GM19372 (cell line): ENCODE data around the gene ORM2.
A peak's percentile ranks its signal among the peaks of the same experiment; 100 is the strongest.

Experiments
- ATAC-seq: cut with Tn5 transposase; IDR thresholded peaks from one replicate; pipeline ENCODE4 v1.9.1; 2021; ENCODE audit warnings: mild to moderate bottlenecking, low read depth, moderate library complexity; ENCODE audit not compliant: unreplicated experiment

The ORM2 gene

DNA sequence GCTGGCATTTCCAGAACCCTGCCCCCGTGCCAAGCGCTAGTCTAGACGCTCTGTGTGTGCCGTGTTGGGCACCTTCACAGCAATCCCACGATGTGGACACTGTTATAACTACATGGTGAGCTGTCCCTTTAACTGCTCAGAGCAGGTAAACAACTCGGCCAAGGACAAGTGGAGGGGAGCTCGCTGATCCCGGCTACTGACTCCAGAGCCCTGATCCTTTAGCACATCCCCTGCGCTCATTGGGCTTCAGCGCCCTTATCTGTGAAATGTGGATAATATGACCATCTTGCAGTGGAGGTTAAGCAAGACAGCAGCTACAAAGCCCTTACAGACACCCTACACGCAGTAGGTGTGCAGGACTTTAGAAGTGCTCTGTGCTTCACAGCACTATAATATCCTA lies 16.5 kb downstream of the ORM2 start:
- no peak for ATAC-seq

DNA sequence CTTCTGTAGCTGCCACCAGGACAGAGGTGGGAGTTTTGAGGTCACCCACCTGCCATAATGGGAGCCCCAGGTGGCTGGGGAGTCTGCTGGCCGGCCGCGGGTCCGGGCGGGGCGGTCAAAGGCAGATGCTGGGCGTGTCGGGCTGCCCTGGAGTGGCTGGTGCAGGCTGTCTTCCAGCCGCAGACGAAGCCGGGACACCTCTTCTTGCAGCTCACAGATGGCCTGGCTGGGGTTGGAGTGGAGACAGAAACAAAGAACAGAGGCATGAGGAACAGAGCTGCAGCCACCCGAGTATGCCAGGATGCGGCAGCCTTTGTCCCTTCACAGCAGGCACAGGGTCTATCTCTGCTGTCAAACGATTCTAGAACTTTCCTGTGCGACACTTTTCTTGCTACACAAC lies 18.0 kb downstream of the ORM2 start:
- no peak for ATAC-seq

DNA sequence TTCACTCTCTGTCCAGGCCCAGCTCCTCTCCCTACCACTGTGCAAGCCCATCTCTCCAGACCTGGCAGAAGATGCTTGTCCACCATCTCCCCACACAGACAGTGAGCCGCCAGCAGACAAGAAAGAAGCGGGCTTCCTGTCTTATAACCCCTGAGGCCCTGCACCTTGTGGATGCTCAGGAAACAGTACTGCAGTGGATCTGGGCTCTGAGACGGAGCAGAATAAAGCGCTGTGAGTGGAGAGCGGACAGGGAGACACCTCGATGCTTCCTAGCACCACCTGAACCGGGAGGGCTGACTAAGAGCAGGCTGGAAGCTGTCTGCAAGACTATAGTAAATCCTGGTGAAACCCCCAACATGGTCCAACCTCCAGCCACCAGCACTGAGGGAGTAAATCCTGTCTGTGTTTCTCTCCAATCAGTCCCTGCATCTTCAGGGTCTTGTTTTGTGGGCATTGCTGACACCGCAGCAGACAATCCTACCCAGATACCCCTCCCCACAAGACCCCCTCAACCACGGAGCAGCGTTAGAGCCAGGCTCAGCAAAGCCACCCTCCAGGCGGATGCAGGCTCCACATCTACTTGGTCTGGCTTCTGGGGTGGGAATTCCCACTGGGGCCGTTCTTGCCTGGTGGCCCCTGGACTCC lies 18.7 kb downstream of the ORM2 start:
- ATAC-seq = no peak

DNA sequence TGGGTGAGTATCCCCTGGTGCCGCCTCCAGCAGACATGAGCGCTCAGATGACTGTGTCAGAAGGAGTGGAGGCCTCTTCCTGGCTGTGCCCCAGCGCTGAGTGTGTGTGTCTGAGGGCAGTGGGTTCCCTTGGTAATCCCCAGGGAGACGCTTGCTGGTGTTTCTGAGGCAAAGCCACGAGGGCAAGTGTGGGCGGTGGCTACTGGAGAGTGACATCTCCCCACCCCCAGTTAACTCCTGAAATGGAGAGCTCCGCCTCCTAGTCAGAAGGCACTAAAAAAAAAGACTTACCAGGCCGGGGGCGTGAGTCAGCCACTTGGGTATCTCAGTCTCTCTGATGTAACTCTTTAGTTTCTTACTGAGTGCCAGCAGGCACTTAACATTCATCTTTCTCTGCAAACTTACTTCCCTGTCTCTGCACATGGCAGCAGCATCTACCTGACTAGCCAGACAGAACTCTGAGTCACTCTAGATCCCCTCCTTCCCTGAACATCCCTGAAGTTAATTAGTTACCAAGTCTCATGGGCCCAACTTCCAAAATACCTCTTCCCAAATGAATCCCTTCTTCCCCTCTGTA lies 19.3 kb downstream of the ORM2 start:
- ATAC-seq = peak; percentile 82

DNA sequence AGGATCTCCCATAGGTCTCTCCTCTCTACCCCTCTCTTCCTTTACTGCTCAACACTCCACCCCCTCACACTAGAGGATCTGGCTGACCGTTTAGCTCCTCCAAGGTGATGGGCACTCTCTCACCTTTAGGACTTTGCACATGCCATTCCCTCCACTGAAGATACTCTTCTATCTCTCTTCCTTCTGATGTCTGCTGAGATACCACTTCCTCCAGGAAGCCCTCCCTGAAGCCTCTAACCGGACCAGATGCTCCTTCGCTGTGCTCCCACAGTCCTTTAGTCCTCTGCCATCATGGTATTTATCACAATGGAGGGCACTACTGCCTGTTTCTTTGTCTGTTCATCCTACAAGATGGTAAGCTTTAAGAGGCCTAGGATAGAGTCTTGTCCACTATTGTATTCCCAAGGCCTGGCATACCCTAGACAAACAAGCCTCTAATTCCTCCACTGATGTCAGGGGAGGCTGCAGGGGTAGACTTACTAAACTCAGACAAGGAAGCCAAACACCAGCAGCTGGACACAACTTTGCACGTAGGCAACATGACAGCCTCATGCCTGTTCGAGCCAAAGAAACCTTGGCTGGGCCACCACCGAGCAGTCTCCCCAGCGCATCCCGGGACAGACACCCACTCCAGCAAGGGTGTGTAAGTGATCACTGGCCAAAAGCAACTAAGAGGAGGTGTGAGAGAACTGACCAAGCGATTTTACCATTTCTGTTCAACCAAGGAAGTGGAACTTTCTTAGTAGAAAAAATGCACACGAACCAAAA lies 20.2 kb downstream of the ORM2 start:
- no peak for ATAC-seq

DNA sequence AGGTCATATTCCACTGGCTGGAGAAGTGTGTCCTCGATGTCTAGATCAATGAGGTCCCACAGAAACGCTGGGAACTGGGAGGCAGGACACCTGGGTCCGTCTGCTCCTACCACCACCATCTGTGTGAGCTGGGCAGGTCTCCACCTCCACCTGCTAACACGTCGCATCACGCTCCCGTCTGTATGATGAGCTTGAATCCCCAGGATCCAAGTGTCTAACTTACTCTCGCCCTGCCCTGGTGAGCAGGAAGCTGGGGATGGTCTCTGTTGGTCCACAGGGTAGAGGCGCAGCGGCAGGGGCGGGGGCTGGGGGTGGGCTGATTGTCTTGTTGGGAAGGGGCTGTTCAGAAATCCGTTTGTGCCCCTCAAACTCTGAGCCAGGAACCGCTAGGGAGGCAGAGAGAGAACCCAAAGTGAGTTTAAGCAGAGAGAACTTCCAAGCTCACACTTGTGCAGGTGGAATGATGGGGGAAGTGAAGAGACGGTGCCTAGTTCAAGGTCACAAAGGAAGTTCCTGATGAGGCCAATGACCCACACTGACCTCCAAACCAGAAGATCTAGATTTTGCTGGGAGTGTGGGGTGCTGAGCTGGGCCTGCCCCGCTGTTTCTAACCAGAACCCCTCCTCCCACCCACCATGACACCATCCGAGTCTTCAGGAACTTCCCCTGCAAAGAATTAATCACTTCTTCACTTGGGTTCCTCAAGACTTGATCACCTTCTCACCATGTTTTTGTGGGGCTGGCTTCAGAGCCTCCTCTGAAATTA lies 21.1 kb downstream of the ORM2 start:
- ATAC-seq = no peak

DNA sequence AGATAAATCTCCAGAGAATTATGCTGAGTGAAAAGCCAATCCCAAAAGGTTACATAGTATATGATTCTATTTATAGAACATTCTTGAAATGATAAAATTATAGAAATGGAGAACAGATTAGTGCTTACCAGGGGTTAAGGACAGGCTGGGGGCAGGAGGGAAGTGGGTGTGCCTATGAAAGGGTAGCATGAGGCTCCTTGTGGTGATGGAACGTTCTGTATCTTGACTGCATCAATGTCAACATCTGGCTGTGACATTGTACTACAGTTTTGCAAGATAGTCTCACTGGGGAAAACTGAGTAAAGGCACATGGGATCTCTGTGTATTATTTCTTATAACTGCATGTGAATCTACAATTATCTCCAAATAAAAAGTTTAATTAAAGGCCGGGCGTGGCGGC lies 22.3 kb downstream of the ORM2 start:
- no peak for ATAC-seq

DNA sequence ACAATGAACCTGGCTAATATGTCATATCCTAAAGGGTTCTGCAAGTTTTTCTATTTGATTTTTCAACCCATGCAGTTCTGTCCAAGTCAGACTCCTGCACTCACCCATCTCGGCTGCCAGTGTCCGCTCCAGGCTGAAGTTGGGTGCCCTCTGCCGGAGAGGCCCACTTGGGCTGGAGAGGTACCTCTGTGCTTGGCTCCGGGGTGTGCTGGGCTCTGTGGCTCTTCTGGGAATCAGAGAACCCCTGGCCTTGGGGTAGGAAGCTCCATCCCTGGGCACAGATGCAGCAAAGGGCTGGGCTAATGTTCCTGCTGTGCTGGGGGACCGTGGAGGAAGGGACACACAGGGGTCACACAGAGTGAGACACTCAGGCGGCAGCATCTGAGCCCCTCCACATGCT lies 26.2 kb downstream of the ORM2 start:
- no peak for ATAC-seq

DNA sequence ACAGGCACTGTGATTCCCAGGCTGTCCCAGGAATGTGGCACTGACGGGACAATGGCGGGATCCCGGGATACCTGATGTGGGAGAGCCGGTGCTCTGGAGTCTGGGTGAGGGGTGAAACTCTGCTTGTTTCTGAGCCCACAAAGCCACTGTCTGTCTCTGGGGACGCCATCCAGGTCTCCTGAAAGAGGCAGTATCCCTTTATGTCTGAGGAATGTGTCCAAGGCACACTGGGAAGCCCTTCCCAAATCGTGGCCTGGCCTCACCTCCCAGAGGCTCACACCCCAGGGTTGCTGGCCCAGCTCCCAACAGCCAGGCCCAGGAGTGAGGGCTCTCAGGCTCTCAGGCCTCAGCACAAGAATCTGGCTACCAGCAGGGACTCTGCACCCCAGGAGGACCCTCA lies 27.1 kb downstream of the ORM2 start:
- no peak for ATAC-seq

DNA sequence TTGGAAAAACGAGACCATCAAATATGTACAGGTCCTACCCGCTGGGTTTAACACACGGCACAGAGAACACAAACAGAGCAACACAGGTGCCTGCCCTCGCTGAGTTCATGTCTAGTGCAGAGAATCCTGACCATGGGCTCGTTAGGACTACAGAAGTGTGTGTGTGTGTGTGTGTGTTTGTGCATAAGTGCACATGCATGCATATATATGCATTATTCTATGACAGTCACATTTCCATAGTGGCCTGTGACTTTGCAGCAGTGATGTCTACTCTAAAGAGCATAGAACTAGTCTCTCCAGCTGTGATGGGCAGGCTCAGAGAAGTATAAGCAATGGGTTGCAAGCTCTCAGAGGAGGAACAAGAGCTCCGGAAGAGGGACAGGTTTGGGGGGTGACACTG lies 27.7 kb downstream of the ORM2 start:
- no peak for ATAC-seq

DNA sequence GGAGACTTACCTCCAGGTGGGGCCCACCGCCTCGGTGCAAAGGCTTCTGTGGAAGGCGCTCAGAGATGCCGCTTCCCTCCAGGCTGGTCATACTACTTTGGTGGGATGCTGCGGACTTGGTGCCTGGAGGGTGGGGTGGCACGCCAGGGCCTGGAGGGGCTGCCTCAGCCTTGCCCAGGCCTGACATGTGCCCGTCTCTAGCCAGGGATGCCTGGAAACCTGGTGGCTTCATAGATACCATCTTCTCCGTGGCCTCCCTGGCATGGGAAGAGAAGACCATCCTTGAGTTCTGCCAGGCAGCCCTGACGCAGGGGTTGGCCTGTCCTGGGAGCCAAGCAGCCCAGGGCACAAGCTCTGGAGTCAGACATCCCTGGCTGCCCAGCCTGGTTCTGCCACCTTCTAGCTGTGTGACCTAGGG lies 28.3 kb downstream of the ORM2 start:
- ATAC-seq = no peak

DNA sequence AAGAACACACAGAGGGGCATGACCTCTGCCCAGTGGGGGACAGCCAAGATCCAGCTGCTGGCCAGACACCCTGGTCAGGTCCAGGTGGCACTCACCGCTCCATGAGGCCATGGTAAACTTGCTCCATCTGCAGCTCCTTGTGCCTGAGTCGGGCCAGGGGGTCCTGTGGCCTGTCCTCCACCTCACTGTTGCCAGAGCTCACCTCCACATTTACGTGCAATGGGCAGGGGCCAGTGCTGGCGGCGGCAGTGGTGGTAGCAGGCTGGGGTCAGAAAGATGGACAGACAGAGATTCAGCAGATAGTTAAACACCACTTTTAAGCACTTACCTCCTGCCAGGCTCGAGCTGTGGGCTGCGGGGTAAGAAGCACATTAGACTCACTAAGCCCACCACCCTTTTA lies 30.1 kb downstream of the ORM2 start:
- no peak for ATAC-seq

DNA sequence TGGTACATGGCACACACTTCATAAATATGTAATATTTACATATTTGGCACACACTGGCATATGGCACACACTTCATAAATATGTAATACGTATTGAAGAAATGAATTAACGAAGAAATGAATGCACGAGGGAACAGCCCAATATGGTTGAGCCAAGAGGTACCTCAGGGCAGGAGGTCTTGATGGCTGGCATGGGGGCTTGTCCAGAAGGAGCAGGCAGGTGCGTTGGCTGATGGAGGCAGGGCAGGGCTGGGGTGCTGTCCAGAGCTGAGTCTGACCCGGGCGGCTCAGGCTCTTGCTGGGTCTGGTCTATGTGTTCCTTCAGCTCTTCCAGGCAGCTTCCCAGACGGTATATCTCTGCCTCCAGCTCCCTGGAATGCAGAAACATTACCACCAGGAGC lies 31.9 kb downstream of the ORM2 start:
- ATAC-seq = no peak

DNA sequence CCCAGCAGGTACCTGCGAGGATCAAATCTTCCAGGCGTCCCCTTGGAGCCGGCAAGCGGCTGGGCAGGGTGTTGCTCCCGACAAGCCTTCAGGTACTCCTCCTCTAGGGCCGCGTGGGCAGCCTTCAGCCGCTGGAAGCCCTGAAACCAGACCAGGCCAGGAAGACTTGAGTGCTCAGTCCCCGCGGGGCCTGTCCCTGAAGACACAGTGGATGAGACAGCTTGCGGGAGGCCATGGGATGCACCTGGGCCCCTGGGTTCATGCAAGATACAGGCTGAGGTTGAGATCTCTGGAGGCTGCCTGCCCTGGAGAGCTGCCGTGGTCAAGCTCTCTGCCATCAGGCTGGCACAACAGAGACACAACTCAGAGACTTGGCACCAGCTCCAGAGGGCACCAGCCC lies 32.7 kb downstream of the ORM2 start:
- no peak for ATAC-seq

DNA sequence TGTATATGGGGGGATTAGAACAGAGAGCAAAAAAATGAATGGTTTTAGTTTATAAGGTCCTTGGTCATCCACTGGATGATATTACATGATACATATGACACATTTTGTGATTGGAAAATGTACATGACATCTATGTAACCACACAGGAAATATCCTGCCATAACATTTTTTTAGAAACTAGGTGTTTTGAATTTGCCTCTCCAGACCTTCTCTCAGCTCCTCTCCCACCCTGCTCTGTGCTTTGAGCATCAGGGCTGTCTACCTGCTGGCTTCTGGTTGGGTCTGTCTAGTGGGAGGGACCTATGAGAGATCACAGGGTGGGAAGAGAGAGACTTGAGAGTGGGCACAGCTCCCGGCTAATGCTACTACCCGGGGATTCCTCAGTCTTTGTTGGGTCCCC lies 33.8 kb downstream of the ORM2 start:
- no peak for ATAC-seq

DNA sequence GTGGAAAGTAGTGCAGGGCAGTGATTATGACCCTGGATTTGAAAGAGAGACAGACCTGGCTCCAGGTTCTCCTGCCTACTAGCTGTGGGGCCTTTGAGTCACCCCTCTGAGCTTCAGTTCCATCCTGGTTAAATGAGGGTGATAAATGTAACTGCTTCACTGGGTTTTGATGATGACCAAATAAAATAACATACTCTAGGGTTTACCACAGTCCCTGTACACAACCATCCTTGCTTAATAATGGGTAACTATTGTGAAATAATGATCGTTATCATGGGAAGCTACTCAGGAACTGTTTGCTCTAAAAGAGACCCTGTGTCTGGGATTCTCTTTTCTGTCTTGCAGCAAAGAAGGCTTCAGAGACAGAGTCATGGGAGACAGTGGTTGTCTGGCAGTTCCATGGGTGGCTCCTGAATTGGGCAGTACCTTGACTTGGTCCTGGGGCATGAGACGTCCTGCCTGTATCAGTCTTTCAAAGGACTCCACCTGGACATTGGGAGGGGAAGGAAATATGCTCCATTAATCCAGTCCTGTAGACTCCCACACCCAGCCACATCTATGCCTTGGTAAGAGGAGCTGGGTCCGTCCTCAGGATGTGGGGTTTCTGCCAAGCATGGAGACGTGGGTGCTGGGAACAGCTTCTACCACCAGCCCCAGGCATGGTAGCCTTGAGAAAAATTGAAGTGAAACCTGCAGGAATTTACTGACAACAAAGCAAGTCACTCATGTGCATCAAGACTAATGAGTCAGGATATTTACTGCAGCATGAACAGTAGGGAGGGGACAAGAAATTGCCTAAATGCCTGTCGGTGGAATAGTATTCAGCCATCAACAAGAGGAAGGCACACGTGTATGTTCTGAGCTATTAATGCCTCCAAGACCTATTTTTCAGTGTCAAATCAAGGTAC lies 34.7 kb downstream of the ORM2 start:
- ATAC-seq = no peak

DNA sequence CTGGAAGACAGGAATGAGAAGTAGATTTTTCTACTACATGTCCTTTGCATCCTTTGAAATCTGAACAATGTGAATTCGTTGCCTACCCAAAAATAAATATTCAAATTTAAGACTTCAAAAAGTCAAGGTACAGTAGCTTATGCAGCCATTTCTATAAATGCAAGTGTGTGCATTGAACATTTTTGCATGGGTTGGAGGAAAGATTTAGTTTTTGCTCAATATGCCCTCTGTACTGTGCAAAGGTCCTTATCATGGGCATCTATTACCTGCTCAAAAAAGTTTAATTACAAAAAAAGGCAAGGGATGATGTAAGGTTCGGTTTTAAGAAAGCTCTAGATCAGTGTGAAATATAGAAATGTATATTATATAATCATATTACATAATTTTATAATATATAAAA lies 35.5 kb downstream of the ORM2 start:
- ATAC-seq = no peak

DNA sequence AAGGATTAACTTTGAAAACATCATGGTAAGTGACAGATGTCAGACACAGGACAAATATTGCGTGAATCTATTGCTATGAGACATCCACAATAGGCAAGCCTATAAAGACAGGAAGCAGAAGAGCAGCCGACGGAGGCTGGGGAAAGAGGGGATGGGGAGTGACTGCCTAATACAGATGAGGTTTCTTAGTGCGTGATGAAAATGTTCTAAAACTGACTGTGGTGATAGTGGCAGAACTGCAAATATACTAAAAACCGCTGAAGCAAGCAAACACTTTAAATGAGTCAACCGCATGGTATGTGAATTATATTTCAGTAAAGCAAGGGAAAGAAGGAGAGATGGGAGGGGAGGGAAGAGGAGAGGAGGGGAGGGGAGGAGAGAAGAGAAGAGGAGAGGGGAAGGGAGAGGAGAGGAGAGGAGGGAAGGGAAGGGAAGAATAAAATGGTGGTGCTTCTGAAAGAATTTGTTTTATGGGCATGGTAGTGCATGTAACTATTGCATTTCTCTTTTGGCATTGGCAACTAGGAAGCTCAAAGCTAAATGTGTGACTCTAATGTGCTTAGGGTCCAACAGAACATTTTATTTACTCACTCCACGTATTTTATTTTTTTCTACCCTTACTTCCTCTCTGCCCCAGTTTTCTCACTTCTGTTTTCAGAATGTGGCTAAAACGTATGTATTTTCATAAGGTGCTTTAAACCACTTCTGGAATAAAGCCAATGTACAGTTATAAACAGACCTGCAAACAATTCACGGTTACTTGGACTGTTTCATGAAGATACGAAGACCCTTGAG lies 36.9 kb downstream of the ORM2 start:
- ATAC-seq = peak; percentile 56

DNA sequence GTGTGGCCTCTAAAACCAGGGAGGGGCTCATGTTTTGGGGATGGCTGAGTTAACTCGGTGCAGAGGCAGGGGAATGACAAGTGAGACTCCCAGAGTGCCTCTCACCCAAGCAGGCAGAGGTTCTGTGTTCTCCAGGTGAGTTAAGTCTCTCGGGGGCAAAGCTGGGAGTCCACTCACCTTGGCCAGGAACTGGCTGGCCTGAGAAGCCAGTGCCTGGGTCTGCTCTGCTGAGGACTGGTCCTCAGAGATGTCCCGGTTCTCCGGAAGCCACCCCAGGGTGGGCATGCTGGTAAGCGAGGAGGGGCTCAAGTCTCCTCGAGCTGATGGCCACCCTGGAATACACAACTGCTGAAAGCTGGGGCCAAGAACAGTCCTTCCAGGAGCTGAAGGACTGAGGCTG lies 37.7 kb downstream of the ORM2 start:
- no peak for ATAC-seq
